Dendritic cell treated with granulocyte-macrophage colony-stimulating factor and Interleukin-4, amounts not matched to agents 40 ng/mL and 50 ng/mL, for 4 days (primary cell): Measurements from ENCODE around the gene ASIC5.
"Not testable (repeated sequence)": the region's sequence is repeated elsewhere in the genome, so short reads cannot be mapped to it uniquely, and the experiment has no call there.

Experiments
- H3K27ac Mint-ChIP-seq: one replicate; pipeline ENCODE4 v1.8.0; 2022; ENCODE audit warnings: mild to moderate bottlenecking, mixed read lengths
- H3K27me3 Mint-ChIP-seq: one replicate; pipeline ENCODE4 v1.8.0; 2022; ENCODE audit warnings: mild to moderate bottlenecking, mixed read lengths
- H3K36me3 Mint-ChIP-seq: one replicate; pipeline ENCODE4 v1.8.0; 2022; ENCODE audit warnings: low read depth, mixed read lengths
- H3K4me1 Mint-ChIP-seq: one replicate; pipeline ENCODE4 v1.8.0; 2022; ENCODE audit warnings: low read depth, mixed read lengths
- H3K4me3 Mint-ChIP-seq: one replicate; pipeline ENCODE4 v1.8.0; 2022; ENCODE audit warnings: mild to moderate bottlenecking, moderate library complexity, mixed read lengths
- H3K9me3 Mint-ChIP-seq: one replicate; pipeline ENCODE4 v1.8.0; 2022; ENCODE audit warnings: mixed read lengths
- intact Hi-C: fragments of 100-400 bp; cut with micrococcal nuclease; formaldehyde crosslinking; loops from one replicate; pipeline ENCODE4 v1.15.0; 2022

ASIC5 gene

DNA sequence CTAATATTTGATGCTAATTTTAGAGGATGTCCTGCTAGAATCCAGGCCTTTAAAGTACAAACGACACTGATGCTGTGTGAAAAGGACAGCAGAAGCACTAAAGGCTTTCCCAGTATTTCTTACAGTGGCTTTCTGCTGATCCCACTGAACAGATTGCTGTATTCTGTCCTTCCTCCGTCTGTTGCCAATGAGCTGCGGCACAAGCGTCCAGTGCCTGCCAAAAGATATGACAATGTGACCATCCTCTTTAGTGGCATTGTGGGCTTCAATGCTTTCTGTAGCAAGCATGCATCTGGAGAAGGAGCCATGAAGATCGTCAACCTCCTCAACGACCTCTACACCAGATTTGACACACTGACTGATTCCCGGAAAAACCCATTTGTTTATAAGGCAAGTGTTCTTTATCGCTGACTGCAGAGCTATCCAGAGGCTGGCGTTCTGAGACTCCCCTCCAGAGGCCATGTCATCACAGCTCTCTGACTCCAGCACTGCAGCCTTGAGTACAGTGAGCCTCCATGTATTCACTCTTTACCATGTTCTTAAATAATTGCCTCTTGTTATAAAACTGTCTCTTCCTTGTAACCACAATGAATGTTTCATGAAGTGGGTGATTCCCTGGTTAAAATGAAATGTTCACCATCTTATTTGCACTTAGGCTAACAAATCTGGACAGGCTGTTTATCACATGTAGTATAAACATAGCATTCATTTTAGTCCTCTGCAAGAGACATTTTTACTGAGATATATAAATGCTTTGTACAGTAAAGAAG lies 63.7 kb downstream of the ASIC5 start:
- Mint-ChIP-seq H3K27ac (no peak overlapping the region), H3K4me3 (no peak overlapping the region), H3K36me3 (no peaks in the 10 kb centered on the region), H3K9me3 (no peaks in the 10 kb centered on the region), H3K4me1 (no peaks in the 10 kb centered on the region), H3K27me3 (no peaks in the 10 kb centered on the region)
- intact Hi-C loops: no loop called here

DNA sequence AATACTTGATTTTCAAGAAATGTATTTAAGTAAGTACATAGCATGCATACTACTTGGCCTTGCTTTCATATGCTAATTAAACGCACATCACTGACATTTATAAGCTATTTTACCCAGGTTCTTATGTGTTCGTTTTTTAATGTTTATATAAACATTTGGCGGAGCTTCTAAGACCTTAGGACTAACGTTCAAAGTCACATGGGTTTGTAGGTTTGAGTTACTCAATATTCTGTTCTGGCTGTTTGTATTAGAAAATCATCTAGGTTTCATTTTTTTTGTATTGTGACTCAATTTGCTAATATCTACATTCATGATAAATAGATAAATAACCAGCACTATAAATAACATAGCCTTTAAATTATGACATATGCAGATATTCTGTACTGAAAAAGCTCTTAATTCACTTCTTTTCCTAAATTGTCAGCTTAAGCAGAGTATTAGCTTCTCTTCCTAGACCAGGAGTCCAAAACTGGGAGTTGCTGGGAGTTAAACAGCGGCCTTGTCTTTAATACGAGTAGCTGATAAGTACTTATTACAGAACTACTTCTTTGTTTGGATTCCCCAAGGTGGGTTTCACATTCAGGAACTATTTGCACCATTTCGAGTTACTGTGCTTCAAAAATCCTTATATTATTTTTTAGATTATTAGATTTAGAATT lies 65.3 kb downstream of the ASIC5 start:
- Mint-ChIP-seq H3K27ac (no peak overlapping the region), H3K4me1 (no peaks in the 10 kb centered on the region), H3K4me3 (no peak overlapping the region), H3K36me3 (no peaks in the 10 kb centered on the region), H3K27me3 (no peaks in the 10 kb centered on the region), H3K9me3 (no peaks in the 10 kb centered on the region)
- intact Hi-C loops: no loop called here

DNA sequence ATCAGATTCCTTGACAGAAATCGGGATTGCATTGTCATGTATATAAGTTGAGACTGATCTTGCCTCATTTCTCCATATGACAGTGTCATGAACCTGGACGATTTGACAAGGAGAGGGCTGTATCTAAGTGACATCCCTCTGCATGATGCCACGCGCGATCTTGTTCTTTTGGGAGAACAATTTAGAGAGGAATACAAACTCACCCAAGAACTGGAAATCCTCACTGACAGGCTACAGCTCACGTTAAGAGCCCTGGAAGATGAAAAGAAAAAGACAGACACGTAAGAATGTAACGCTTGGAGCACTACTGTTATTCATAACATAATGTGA lies 66.3 kb downstream of the ASIC5 start:
- no peaks in the 10 kb centered on the region for H3K9me3 Mint-ChIP-seq
- no peaks in the 10 kb centered on the region for H3K4me1 Mint-ChIP-seq
- intact Hi-C loops: no loop called here
- no peaks in the 10 kb centered on the region for H3K36me3 Mint-ChIP-seq
- H3K27me3 Mint-ChIP-seq: no peaks in the 10 kb centered on the region
- H3K27ac Mint-ChIP-seq: no peak overlapping the region
- no peak overlapping the region for H3K4me3 Mint-ChIP-seq

DNA sequence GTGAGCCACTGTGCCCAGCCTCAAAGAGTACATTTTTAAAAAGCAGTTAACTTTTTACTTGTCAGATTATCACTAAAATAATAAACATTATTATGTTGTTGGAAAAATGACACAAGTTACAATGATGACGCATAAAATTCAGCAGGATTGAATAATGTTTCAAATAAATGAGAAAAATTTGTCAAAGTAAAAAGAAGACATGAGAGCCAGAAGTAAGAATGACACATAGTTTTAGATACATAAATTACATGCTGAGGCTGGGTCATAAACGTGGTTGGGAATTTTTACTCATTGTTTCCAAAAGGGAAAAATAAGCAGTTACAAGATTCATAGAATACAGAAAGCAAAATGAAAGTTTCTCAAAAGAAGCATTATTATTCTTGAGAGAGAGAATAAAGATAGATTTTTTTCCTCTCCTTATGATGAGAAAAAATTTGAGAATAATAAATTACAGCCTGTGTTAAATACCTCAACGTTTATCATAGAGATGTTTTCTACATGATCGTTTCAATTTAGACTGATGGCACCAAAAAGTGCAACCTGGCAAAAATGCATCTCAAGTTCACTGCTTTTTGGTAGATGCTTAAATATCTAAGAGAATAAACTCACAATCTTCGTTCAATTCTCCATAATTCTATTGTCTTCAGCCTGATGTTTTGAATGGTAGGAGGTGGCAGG lies 66.8 kb downstream of the ASIC5 start:
- no peaks in the 10 kb centered on the region for H3K36me3 Mint-ChIP-seq
- intact Hi-C loops: no loop called here
- no peaks in the 10 kb centered on the region for H3K27me3 Mint-ChIP-seq
- H3K4me3 Mint-ChIP-seq: no peak overlapping the region
- H3K27ac Mint-ChIP-seq: no peak overlapping the region
- no peaks in the 10 kb centered on the region for H3K9me3 Mint-ChIP-seq
- no peaks in the 10 kb centered on the region for H3K4me1 Mint-ChIP-seq

DNA sequence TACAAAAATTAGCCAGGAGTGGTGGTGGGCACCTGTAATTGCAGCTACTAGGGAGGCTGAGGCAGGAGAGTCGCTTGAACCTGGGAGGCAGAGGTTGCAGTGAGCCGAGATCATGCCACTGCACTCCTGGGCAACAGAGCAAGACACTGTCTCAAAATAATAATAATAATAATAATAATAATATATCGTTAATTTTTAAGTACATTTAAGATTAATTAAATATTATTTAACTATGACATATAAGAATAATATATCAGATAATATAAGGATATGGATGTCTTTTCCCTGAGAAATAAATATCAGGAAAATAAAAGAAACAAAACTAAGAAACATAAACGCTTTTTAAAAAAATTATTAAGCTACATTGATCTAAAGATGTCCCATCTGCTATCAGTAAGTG lies 68.5 kb downstream of the ASIC5 start:
- intact Hi-C loops, H3K4me1 Mint-ChIP-seq, H3K27me3 Mint-ChIP-seq, H3K4me3 Mint-ChIP-seq, H3K9me3 Mint-ChIP-seq, H3K27ac Mint-ChIP-seq, H3K36me3 Mint-ChIP-seq: not testable (repeated sequence)

DNA sequence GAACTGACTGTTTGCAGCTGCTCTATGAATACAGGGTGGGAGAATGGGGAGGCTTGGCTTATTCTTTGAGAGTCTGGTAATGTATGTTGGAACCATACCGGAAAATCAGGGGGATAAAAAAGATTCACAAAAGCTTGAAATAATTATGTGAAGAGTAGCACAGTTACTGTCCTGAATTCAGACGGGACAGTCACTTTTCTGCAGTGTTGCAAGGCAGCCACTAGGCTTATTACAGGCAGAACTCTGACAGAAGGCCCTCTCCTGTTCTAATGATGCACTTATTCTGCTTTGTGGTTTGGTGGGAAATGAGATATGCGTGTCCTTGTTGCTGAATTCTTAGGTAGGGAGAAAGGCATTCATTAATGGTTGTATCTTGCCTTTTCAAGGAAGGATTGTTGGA lies 70.1 kb downstream of the ASIC5 start:
- Mint-ChIP-seq H3K4me3 (no peak overlapping the region), H3K4me1 (no peaks in the 10 kb centered on the region), H3K36me3 (no peaks in the 10 kb centered on the region), H3K9me3 (no peaks in the 10 kb centered on the region), H3K27me3 (no peaks in the 10 kb centered on the region), H3K27ac (no peak overlapping the region)
- intact Hi-C loops: no loop called here

DNA sequence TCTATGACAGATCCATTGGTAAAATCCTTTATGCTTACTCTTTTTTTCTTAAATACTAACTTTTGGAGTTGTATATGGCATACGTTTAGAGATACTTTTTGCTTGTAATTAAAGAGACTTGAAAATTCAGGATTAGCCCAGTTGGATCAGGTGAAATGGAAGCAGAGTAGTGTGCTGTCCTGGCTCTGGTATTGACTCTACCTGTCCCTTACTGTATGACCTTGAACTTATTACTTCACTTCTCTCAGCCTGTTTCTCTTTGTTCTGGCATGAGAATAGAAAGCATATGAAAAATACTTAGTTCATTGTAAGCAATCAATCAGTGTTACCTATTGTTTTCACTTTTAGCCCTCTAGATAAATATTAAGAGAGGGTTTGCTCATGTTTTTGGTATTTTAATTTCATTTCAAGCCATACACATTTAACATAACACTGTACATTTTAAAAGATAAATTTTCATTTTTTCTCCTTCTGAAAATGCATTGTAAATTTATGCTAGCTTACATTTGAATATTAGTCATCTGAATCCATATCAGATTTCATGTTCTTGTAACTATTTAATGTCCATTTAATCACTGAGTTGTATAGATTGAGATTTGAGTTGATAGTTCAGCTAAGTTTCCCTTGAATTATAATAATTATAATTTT lies 71.4 kb downstream of the ASIC5 start:
- H3K27me3 Mint-ChIP-seq: no peaks in the 10 kb centered on the region
- H3K27ac Mint-ChIP-seq: no peak overlapping the region
- no peaks in the 10 kb centered on the region for H3K4me1 Mint-ChIP-seq
- intact Hi-C loops: no loop called here
- H3K4me3 Mint-ChIP-seq: no peak overlapping the region
- no peaks in the 10 kb centered on the region for H3K9me3 Mint-ChIP-seq
- no peaks in the 10 kb centered on the region for H3K36me3 Mint-ChIP-seq

DNA sequence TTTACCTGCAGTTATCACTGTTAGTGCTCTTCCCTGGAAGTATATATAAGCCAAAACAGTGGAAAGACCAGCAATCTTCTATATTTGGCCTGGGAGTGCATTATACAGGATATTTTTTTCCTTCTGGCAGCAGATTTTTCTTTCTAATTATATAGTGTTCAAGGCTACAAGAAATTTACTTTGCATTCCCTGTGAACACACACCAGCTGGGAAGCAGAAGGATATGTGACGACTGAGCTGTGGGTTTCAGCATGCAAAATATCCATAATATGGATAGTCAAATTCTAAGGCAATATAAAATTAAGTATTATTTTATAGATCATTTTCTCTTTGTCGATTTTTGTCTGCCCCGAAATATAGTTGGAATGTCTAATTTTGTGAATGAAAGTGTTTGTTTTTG lies 76.1 kb downstream of the ASIC5 start:
- intact Hi-C loops: loop anchor here (10.0 kb wide), 1 partner anchor 1235 kb away; the partner anchor contains the start of gene PLRG1
- Mint-ChIP-seq H3K27me3 (no peaks in the 10 kb centered on the region), H3K27ac (no peak overlapping the region), H3K9me3 (no peaks in the 10 kb centered on the region), H3K4me1 (no peaks in the 10 kb centered on the region), H3K36me3 (no peaks in the 10 kb centered on the region), H3K4me3 (no peak overlapping the region)

DNA sequence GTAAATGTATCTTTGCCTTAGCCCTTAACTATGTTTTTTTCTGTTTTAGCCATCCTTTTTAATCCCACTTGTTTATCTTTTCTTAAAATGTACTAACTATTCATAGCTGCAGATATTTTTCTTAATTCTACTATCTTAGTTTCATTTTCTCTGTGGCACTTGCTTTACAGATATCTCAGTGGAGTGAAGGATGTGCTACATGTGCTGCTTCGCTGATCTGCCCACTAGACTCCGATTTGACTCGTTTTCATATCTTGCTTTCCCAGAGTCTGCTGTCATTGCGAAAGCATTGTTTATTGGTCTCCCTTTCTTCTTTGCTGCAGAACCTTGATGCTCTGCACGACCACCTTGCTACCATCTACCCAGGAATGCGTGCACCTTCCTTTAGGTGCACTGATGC lies 76.7 kb downstream of the ASIC5 start:
- no peaks in the 10 kb centered on the region for H3K9me3 Mint-ChIP-seq
- H3K27ac Mint-ChIP-seq: no peak overlapping the region
- intact Hi-C loops: loop anchor here (10.0 kb wide), 1 partner anchor 1235 kb away; the partner anchor contains the start of gene PLRG1
- H3K4me1 Mint-ChIP-seq: no peaks in the 10 kb centered on the region
- no peak overlapping the region for H3K4me3 Mint-ChIP-seq
- no peaks in the 10 kb centered on the region for H3K27me3 Mint-ChIP-seq
- H3K36me3 Mint-ChIP-seq: no peaks in the 10 kb centered on the region

DNA sequence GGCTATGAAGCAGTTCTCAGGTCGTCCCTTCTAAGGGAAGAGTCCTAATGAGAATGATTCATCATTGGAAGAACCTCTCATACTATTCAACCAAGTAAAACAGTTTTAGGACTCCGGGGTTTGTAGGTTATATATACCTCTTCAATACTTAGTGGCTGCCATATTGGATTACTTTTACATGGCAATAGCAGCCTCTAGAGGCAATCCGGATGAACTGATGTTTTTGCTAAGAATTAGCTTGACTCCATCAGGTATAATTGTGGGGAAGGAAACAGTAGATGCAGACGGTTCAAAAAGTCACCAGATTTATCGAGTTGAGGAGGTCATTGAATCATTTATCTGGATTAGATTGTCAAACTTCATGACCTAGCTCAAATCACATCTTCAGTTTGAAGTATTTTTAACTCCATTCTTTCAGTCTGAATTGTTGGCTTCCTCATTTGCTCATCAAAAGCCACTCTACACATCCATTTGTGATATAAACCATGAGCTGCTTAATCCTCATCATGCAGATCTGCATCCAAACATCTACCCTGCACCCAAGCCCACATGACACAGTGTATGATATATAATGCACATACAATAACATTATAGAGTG lies 78.9 kb downstream of the ASIC5 start:
- H3K4me3 Mint-ChIP-seq: no peak overlapping the region

DNA sequence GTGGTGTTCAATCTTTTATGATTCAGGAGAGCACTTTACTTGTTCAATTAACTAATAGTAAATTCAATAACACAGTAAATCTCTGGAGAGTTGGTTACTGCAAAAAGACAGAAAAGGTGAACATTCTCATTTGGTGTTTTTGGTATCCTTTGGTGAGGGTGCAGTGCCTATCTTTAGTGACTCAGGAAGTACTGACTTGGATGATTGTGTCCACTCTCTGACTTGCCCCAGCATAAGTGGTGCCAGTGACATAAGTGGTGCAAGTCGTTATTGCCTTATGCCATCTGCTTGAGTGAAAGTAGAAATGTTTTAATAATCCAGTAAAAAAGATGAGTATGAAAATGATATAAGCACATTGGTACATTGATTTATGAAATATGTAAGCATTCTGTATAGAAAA lies 80.2 kb downstream of the ASIC5 start:
- no peak overlapping the region for H3K4me3 Mint-ChIP-seq
- no peaks in the 10 kb centered on the region for H3K36me3 Mint-ChIP-seq
- no peaks in the 10 kb centered on the region for H3K9me3 Mint-ChIP-seq
- intact Hi-C loops: loop anchor here (10.0 kb wide), 1 partner anchor 1231 kb away; the partner anchor contains the start of gene PLRG1
- H3K27ac Mint-ChIP-seq: no peak overlapping the region
- no peaks in the 10 kb centered on the region for H3K4me1 Mint-ChIP-seq
- no peaks in the 10 kb centered on the region for H3K27me3 Mint-ChIP-seq

More for the DNA sequence above, 78.9 kb downstream of the ASIC5 start:
- no peak overlapping the region for H3K27ac Mint-ChIP-seq
- intact Hi-C loops: loop anchor here (1.0 to 10.0 kb wide), 3 partner anchors 258 to 1232 kb away; partner anchors contain the start of gene PLRG1
- no peaks in the 10 kb centered on the region for H3K9me3 Mint-ChIP-seq
- H3K27me3 Mint-ChIP-seq: no peaks in the 10 kb centered on the region
- no peaks in the 10 kb centered on the region for H3K36me3 Mint-ChIP-seq
- H3K4me1 Mint-ChIP-seq: no peaks in the 10 kb centered on the region

DNA sequence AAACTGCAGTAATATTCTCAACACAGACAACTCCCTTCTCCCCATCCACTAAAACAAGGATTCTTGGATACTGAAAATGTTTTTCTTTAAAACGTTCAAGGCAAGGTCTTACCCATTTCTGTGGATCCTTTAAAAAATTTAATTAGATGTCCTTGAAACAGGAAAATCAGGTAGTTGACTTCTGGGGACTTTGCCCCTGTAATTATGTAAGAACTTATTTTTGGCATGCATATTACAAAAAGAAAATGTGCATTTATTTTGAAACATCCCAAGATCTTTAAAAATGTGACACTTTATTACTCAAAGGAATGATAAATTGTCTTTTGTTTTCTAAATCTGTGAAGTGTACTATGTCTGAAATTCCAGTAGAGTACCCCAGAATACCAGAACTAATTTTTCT lies 81.4 kb downstream of the ASIC5 start:
- intact Hi-C loops: loop anchor here (10.0 kb wide), 1 partner anchor 1230 kb away; the partner anchor contains the start of gene PLRG1
- no peaks in the 10 kb centered on the region for H3K4me1 Mint-ChIP-seq
- H3K36me3 Mint-ChIP-seq: no peaks in the 10 kb centered on the region
- no peak overlapping the region for H3K4me3 Mint-ChIP-seq
- H3K27ac Mint-ChIP-seq: no peak overlapping the region
- no peaks in the 10 kb centered on the region for H3K27me3 Mint-ChIP-seq
- H3K9me3 Mint-ChIP-seq: no peaks in the 10 kb centered on the region

DNA sequence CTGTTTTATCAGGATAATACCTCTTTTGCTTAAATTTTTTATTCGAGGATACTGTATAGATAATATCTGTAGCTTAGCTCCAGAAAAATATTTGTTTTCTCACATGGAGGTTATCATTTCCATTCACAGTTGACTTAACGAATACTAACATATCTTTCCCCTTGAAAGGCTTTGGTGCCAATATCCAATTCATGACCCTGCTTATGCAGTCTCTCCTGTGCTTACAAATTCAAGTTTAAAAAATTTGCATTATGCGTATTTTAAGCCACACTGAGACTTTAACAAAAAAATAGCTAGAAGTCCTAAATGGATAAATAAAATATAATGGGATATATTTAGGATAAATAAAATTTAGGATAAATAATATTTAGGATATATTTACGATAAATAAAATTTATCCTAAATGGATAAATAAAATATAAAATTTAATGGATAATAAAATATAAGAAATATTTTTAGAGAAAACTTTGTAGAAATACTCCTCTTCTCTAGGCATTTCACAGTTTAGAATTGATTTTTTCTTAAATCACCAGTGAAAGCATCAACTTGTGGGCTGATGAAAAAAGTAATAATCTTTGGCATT lies 84.7 kb downstream of the ASIC5 start:
- H3K27me3 Mint-ChIP-seq: no peaks in the 10 kb centered on the region
- no peaks in the 10 kb centered on the region for H3K9me3 Mint-ChIP-seq
- H3K27ac Mint-ChIP-seq: no peak overlapping the region
- no peaks in the 10 kb centered on the region for H3K36me3 Mint-ChIP-seq
- intact Hi-C loops: loop anchor here (10.0 kb wide), 1 partner anchor 1227 kb away; the partner anchor contains the start of gene PLRG1
- no peak overlapping the region for H3K4me3 Mint-ChIP-seq
- H3K4me1 Mint-ChIP-seq: no peaks in the 10 kb centered on the region
